ENCODE data around the gene DPM3. TPM values are rescaled to one million over a fixed set of nuclear protein-coding genes. Genes with fewer than 3 reads are reported as not detected.

DPM3 gene
- total RNA-seq, 4 donors from 2014 or later: 43.3 to 154 (median 94.8) TPM

DNA sequence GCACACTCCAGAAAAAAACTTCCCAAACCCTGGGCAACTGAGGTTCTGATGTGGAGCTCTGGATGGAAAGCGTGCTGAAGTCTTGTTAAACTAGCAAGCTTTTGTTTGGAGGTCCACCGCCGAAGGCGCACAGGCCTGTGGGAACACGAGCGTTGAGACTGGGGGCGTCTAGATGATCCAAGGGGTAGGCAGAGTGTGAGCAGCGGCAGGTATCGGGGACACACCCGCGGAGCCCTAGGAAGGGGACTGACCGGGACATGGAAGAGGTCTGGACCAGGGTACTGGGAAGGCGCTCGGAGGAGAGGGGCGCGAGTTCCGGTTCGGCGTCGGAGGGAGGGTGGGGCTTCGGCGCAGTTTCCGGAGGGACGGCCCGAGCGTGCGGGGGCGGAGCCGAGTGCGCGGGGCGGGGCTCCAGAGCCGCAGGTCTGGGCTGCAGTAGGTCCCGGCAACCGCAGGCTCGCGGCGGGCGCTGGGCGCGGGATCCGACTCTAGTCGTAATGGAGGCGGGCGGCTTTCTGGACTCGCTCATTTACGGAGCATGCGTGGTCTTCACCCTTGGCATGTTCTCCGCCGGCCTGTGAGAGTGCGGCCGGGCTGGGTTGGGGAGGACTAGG, 4.8 kb downstream of the DPM3 start, which contains the start of gene SLC50A1:
Gene SLC50A1 (plus strand): TSS at position 438 of the 614 bp plus-strand sequence. CDS start 60 bp downstream, at position 498.
- intact Hi-C loops (cut with DNase I): no loop called here

DNA sequence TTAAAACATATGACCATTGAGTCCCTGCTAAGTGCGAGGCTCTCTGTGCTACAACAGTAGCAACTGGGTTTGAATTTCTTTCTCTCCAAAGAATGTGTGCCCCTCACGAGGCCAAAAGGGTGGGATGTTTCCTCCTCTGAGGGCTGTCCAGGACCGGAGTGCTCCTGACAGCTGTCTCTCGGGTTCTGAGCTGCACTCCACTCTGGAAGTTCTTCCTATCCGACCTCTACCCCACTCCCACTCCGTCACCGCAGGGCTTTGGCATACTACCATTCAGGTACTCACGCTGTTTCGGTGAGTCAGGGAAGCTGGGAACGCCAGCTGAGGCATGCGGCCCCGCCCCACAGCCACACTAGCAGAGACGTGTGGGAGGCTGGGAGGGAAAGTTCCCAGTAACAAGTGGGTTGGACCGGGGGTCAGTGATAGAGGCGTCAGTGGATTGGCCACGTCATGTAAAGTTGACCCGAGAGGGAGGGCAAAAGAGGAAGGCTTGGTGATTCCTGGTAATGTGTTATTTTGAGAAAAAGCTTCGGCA, 5.4 kb downstream of the DPM3 start:
- intact Hi-C loops (cut with DNase I): loop anchor here (5.0 kb wide), 1 partner anchor 32 kb away; no protein-coding TSS in a partner anchor
- Histone ChIP-seq H3K36me3 (peaks cover 33 to 36% of the 10 kb centered on the region in 2 donors), H3K27ac (peak overlapping the region; percentile 87 to 98 (median 96)), H3K27me3 (no peaks in the 10 kb centered on the region), H3K9me3 (no peaks in the 10 kb centered on the region), H3K4me3 (replicated peaks in 1 of 3) (peak overlapping the region in 2 of 3 donors; percentile 58 to 64), H3K4me1 (peaks cover 55 to 70% of the 10 kb centered on the region in 2 donors)
- TF ChIP-seq CTCF (IDR thresholded peaks at IDR 0.05) (no peak), POLR2A (IDR thresholded peaks at IDR 0.05) (no peak)
- WGBS, 2 donors: 7 to 12% methylated on average over 18 of the region's 18 CpGs
- peak; percentile 96 to 97 for DNase-seq

More for the DNA sequence above, 4.8 kb downstream of the DPM3 start, which contains the start of gene SLC50A1:
- WGBS, 2 donors: 1 to 2% methylated on average over 31 to 34 of the region's 52 CpGs
- H3K4me1 ChIP-seq: peaks cover 49 to 70% of the 10 kb centered on the region in 2 donors
- H3K4me3 ChIP-seq (replicated peaks in 1 of 3): peak within 1 kb of the TSS; percentile 46 to 64 (median 58)
- H3K9me3 ChIP-seq: no peaks in the 10 kb centered on the region
- TF ChIP-seq POLR2A (IDR thresholded peaks at IDR 0.05) (peak; percentile 59 to 97), CTCF (IDR thresholded peaks at IDR 0.05) (peak in 5 of 6 experiments; percentile 33 to 68 (median 51))
- H3K36me3 ChIP-seq: peaks cover 33 to 36% of the 10 kb centered on the region in 2 donors
- H3K27me3 ChIP-seq: no peaks in the 10 kb centered on the region
- H3K27ac ChIP-seq: peak within 1 kb of the TSS; percentile 87 to 98 (median 96)
- DNase-seq: peak; percentile 95 to 96

GRCh38 chr1:155134322-155134721, 6.0 kb downstream of the DPM3 start:
- 75 to 80% methylated on average over 1 of the region's 1 CpG for WGBS, 2 donors

DNA sequence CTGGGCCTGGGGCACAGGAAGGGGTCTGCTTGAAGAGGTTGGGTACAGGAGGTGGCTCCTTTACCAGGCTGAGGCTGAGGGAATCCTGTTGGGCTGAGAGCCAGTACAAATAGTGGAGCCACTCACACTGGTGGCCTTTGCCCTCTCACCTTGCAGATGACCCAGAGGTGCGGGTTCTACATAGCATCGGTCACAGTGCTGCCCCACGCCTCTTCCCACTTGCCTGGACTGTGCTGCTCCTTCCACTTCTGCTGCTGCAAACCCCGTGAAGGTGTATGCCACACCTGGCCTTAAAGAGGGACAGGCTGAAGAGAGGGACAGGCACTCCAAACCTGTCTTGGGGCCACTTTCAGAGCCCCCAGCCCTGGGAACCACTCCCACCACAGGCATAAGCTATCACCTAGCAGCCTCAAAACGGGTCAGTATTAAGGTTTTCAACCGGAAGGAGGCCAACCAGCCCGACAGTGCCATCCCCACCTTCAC, 6.5 kb downstream of the DPM3 start:
- H3K27me3 ChIP-seq: no peaks in the 10 kb centered on the region
- TF ChIP-seq POLR2A (IDR thresholded peaks at IDR 0.05) (no peak), CTCF (IDR thresholded peaks at IDR 0.05) (no peak)
- WGBS, 2 donors: 86% methylated on average over 3 to 6 of the region's 7 CpGs
- peak overlapping the region in 2 of 3 donors; percentile 96 to 98 for H3K27ac ChIP-seq
- H3K4me3 ChIP-seq (replicated peaks in 1 of 3): no peak overlapping the region
- no peaks in the 10 kb centered on the region for H3K9me3 ChIP-seq
- intact Hi-C loops (cut with DNase I): loop anchor here (5.0 kb wide), 1 partner anchor 33 kb away; no protein-coding TSS in a partner anchor
- H3K36me3 ChIP-seq: peaks cover 33 to 36% of the 10 kb centered on the region in 2 donors
- no peak for DNase-seq
- peaks cover 57 to 70% of the 10 kb centered on the region in 2 donors for H3K4me1 ChIP-seq

More at GRCh38 chr1:155134322-155134721, 6.0 kb downstream of the DPM3 start:
- intact Hi-C loops (cut with DNase I): loop anchor here (5.0 kb wide), 1 partner anchor 33 kb away; no protein-coding TSS in a partner anchor
- TF ChIP-seq CTCF (IDR thresholded peaks at IDR 0.05) (no peak), POLR2A (IDR thresholded peaks at IDR 0.05) (no peak)
- Histone ChIP-seq H3K27me3 (no peaks in the 10 kb centered on the region), H3K4me1 (peaks cover 54 to 71% of the 10 kb centered on the region in 2 donors), H3K27ac (peak overlapping the region; percentile 87 to 98 (median 96)), H3K36me3 (peaks cover 33 to 36% of the 10 kb centered on the region in 2 donors), H3K4me3 (replicated peaks in 1 of 3) (no peak overlapping the region), H3K9me3 (no peaks in the 10 kb centered on the region)
- no peak for DNase-seq
